ENCODE results near the gene AQP12A. TPM values are rescaled to one million over a fixed set of nuclear protein-coding genes. Genes with fewer than 3 reads are reported as not detected.

The AQP12A gene
- total RNA-seq, 1 donor from 2014 or later, result not detected

DNA sequence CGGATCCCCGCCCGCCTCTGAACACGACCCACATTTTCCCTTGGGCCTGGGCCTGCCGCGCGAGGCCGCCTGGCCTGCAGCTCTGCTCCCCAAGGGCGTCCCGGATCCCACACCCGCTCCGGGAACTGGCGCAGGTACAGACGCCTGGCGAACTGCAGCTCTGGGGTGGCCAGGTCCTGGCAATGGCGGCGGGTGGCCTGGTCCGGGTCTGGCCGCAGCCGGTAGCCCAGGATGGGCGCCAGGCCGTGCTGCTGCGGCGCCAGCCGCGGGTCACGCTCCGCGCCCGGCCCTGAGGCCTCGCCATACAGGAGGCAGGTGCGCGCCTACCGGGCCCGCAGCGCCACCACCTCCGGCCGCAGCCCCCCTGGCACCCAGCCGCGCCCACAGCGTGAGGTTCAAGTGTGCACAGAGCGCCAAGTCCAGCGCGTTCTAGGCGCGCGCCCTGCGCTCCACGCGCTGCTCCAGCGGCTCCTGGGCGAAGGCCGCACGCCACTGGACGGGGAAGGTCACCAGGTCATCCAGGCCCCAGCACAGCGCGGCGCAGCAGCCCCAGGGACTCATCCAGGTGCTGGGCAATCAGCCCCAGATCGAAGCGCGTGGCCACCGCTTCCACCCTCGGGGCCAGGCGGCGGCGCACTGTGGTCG is 9.5 kb downstream of the AQP12A start:
- no peaks in the 10 kb centered on the region for H3K36me3 Mint-ChIP-seq (ENCODE audit: unreplicated experiment)
- TF ChIP-seq, protein P1, sequence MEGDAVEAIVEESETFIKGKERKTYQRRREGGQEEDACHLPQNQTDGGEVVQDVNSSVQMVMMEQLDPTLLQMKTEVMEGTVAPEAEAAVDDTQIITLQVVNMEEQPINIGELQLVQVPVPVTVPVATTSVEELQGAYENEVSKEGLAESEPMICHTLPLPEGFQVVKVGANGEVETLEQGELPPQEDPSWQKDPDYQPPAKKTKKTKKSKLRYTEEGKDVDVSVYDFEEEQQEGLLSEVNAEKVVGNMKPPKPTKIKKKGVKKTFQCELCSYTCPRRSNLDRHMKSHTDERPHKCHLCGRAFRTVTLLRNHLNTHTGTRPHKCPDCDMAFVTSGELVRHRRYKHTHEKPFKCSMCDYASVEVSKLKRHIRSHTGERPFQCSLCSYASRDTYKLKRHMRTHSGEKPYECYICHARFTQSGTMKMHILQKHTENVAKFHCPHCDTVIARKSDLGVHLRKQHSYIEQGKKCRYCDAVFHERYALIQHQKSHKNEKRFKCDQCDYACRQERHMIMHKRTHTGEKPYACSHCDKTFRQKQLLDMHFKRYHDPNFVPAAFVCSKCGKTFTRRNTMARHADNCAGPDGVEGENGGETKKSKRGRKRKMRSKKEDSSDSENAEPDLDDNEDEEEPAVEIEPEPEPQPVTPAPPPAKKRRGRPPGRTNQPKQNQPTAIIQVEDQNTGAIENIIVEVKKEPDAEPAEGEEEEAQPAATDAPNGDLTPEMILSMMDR (IDR thresholded peaks at IDR 0.05), result no peak
- no peak for DNase-seq (ENCODE audit: extremely low spot score, unreplicated experiment)
- peaks cover 12% of the 10 kb centered on the region for H3K27me3 Mint-ChIP-seq (ENCODE audit: unreplicated experiment)
- H3K9me3 Mint-ChIP-seq (ENCODE audit: unreplicated experiment), result no peaks in the 10 kb centered on the region
- H3K4me3 Mint-ChIP-seq (ENCODE audit: unreplicated experiment), result no peak overlapping the region
- H3K4me1 Mint-ChIP-seq (ENCODE audit: unreplicated experiment), result no peaks in the 10 kb centered on the region
- H3K27ac Mint-ChIP-seq (ENCODE audit: unreplicated experiment), result no peak overlapping the region

- TF ChIP-seq, protein P1 (IDR thresholded peaks at IDR 0.05), result no peak
- Mint-ChIP-seq H3K27ac (ENCODE audit: unreplicated experiment) (no peak overlapping the region), H3K36me3 (ENCODE audit: unreplicated experiment) (no peaks in the 10 kb centered on the region), H3K27me3 (ENCODE audit: unreplicated experiment) (peaks cover 14% of the 10 kb centered on the region), H3K4me3 (ENCODE audit: unreplicated experiment) (no peak overlapping the region), H3K4me1 (ENCODE audit: unreplicated experiment) (no peaks in the 10 kb centered on the region), H3K9me3 (ENCODE audit: unreplicated experiment) (no peaks in the 10 kb centered on the region)
- no peak for DNase-seq (ENCODE audit: extremely low spot score, unreplicated experiment)
Measured at GRCh38 chr2:240701736-240702639, 10.3 kb downstream of the AQP12A start.

- DNase-seq (ENCODE audit: extremely low spot score, unreplicated experiment), result no peak
- no peak overlapping the region for H3K4me3 Mint-ChIP-seq (ENCODE audit: unreplicated experiment)
Measured at GRCh38 chr2:240702640-240703011, 11.0 kb downstream of the AQP12A start.

GRCh38 chr2:240703417-240704341 is 12.0 kb downstream of the AQP12A start:
- Mint-ChIP-seq H3K36me3 (ENCODE audit: unreplicated experiment) (no peaks in the 10 kb centered on the region), H3K9me3 (ENCODE audit: unreplicated experiment) (no peaks in the 10 kb centered on the region), H3K4me3 (ENCODE audit: unreplicated experiment) (no peak overlapping the region), H3K27ac (ENCODE audit: unreplicated experiment) (no peak overlapping the region), H3K4me1 (ENCODE audit: unreplicated experiment) (no peaks in the 10 kb centered on the region), H3K27me3 (ENCODE audit: unreplicated experiment) (peaks cover 31% of the 10 kb centered on the region)
- TF ChIP-seq, protein P1 (IDR thresholded peaks at IDR 0.05), result no peak
- DNase-seq (ENCODE audit: extremely low spot score, unreplicated experiment), result no peak

More at GRCh38 chr2:240702640-240703011, 11.0 kb downstream of the AQP12A start:
- peaks cover 21% of the 10 kb centered on the region for H3K27me3 Mint-ChIP-seq (ENCODE audit: unreplicated experiment)
- H3K36me3 Mint-ChIP-seq (ENCODE audit: unreplicated experiment), result no peaks in the 10 kb centered on the region
- no peaks in the 10 kb centered on the region for H3K4me1 Mint-ChIP-seq (ENCODE audit: unreplicated experiment)
- no peaks in the 10 kb centered on the region for H3K9me3 Mint-ChIP-seq (ENCODE audit: unreplicated experiment)
- H3K27ac Mint-ChIP-seq (ENCODE audit: unreplicated experiment), result no peak overlapping the region
- TF ChIP-seq, protein P1 (IDR thresholded peaks at IDR 0.05), result no peak
